Prostate gland (tissue), 2 donors: ENCODE data around the gene CDCA7. TPM values are rescaled to one million over a fixed set of nuclear protein-coding genes. Genes with fewer than 3 reads are reported as not detected.
"Not testable (repeated sequence)": the region's sequence is repeated elsewhere in the genome, so short reads cannot be mapped to it uniquely, and the experiment has no call there.

Experiments
- DNase-seq: peaks from one replicate; pipeline ENCODE4 v3.0.0-alpha.2; 2019; ENCODE audit warnings: low spot score
- H3K27ac ChIP-seq, 2 donors: fragments of 200-600 bp; sonication (generic); 2 replicates each; pipeline ENCODE4 v1.5.1; 2017 to 2019
- H3K27me3 ChIP-seq: fragments of 200-600 bp; sonication (generic); replicated peaks from 2 replicates; pipeline ENCODE4 v1.5.1; 2019; ENCODE audit not compliant: insufficient read depth
- H3K36me3 ChIP-seq, 2 donors: fragments of 200-600 bp; sonication (generic); 1 replicate in 1 of 2; 2 replicates in 1 of 2; pipeline versions ENCODE4 v1.5.1 to v1.8.1; 2017 to 2019
- H3K4me1 ChIP-seq: fragments of 200-600 bp; sonication (generic); replicated peaks from 2 replicates; pipeline ENCODE4 v1.5.1; 2019
- H3K4me3 ChIP-seq, 2 donors: fragments of 200-600 bp; sonication (generic); 2 replicates each; pipeline ENCODE4 v1.5.1; 2017 to 2019
- H3K9me3 ChIP-seq: fragments of 200-600 bp; sonication (generic); 2 replicates; pipeline ENCODE4 v1.5.1; 2017
- CTCF ChIP-seq, 4 experiments: fragments of 200-600 bp in 2 of 4; fragments of 450-650 bp in 2 of 4; sonication (generic) in 2 of 4; IDR thresholded peaks; 1 replicate in 3 of 4; 2 replicates in 1 of 4; pipeline ENCODE4 v1.5.1; 2016 to 2019; ENCODE audit warnings: antibody characterized with exemption in 4 of 4, mild to moderate bottlenecking in 2 of 4, moderate library complexity in 2 of 4
- POLR2A ChIP-seq: fragments of 450-650 bp; IDR thresholded peaks from one replicate; pipeline ENCODE4 v1.6.1; 2016; ENCODE audit warnings: antibody characterized with exemption, mild to moderate bottlenecking
- POLR2AphosphoS5 ChIP-seq: sonication (generic); formaldehyde crosslinking; IDR thresholded peaks from one replicate; pipeline ENCODE4 v1.6.1; 2017; ENCODE audit warnings: antibody characterized with exemption
- WGBS: methylation state at CpG from one replicate; pipeline ENCODE4 v1.1.5; 2018; 5-methylcytosine and 5-hydroxymethylcytosine counted together
- intact Hi-C: fragments of 100-400 bp; cut with DNase I; formaldehyde crosslinking; loops from one replicate; pipeline ENCODE4 v1.14.2; 2022
- total RNA-seq, 2 donors: library from RNA; depleted of rRNA; stranded (reverse); fragments of >200 nt; gene quantifications; one replicate each; pipeline ENCODE4 v1.1.0, GENCODE V29; 2016

CDCA7 gene
- total RNA-seq, 2 donors from 2014 or later = 9.5 to 13.7 TPM

- intact Hi-C loops = no loop called here
- 97% methylated on average over 6 of the region's 6 CpGs for WGBS
Measured at GRCh38 chr2:173323371-173323770, 31.3 kb upstream of the CDCA7 start.

GRCh38 chr2:173326806-173327205, 27.9 kb upstream of the CDCA7 start:
- intact Hi-C loops = no loop called here
- no peaks in the 10 kb centered on the region for H3K36me3 ChIP-seq
- H3K4me3 ChIP-seq = no peak overlapping the region
- no peaks in the 10 kb centered on the region for H3K4me1 ChIP-seq
- no peak for DNase-seq
- H3K27me3 ChIP-seq = no peaks in the 10 kb centered on the region
- H3K9me3 ChIP-seq = no peaks in the 10 kb centered on the region
- 81% methylated on average over 1 of the region's 1 CpG for WGBS
- TF ChIP-seq POLR2A (no peak), CTCF (IDR thresholded peaks at IDR 0.05) (no peak), POLR2AphosphoS5 (no peak)
- H3K27ac ChIP-seq = no peak overlapping the region

More at GRCh38 chr2:173323371-173323770, 31.3 kb upstream of the CDCA7 start:
- Histone ChIP-seq H3K4me3 (no peak overlapping the region), H3K27me3 (no peaks in the 10 kb centered on the region), H3K4me1 (no peaks in the 10 kb centered on the region), H3K36me3 (no peaks in the 10 kb centered on the region), H3K9me3 (no peaks in the 10 kb centered on the region), H3K27ac (no peak overlapping the region)
- DNase-seq = no peak
- no peak for TF ChIP-seq CTCF (IDR thresholded peaks at IDR 0.05)
- no peak for TF ChIP-seq POLR2AphosphoS5
- TF ChIP-seq POLR2A = no peak

GRCh38 chr2:173327421-173327820, 27.3 kb upstream of the CDCA7 start:
- 93% methylated on average over 5 of the region's 5 CpGs for WGBS
- intact Hi-C loops = no loop called here
- Histone ChIP-seq H3K36me3 (no peaks in the 10 kb centered on the region), H3K9me3 (no peaks in the 10 kb centered on the region), H3K4me1 (no peaks in the 10 kb centered on the region), H3K27me3 (no peaks in the 10 kb centered on the region), H3K4me3 (no peak overlapping the region), H3K27ac (no peak overlapping the region)
- TF ChIP-seq POLR2A = no peak
- TF ChIP-seq CTCF (IDR thresholded peaks at IDR 0.05) = no peak
- TF ChIP-seq POLR2AphosphoS5 = no peak
- DNase-seq = no peak

- H3K4me3 ChIP-seq, H3K36me3 ChIP-seq, H3K27me3 ChIP-seq, H3K27ac ChIP-seq, H3K4me1 ChIP-seq, intact Hi-C loops, DNase-seq, H3K9me3 ChIP-seq: not testable (repeated sequence)
- 61% methylated on average over 3 of the region's 3 CpGs for WGBS
Measured at GRCh38 chr2:173333003-173333402, 21.7 kb upstream of the CDCA7 start.

- Histone ChIP-seq H3K36me3 (no peaks in the 10 kb centered on the region), H3K4me3 (no peak overlapping the region), H3K4me1 (no peaks in the 10 kb centered on the region), H3K27me3 (no peaks in the 10 kb centered on the region), H3K9me3 (no peaks in the 10 kb centered on the region), H3K27ac (no peak overlapping the region)
- intact Hi-C loops = no loop called here
- DNase-seq = no peak
- no peak for TF ChIP-seq POLR2A
- TF ChIP-seq CTCF (IDR thresholded peaks at IDR 0.05) = no peak
- no peak for TF ChIP-seq POLR2AphosphoS5
- WGBS = 88% methylated on average over 8 of the region's 8 CpGs
Measured at GRCh38 chr2:173339807-173340206, 14.9 kb upstream of the CDCA7 start.
